HUES48 (cell line): Measurements from ENCODE around the gene IL15.
"Not testable (repeated sequence)": the region's sequence is repeated elsewhere in the genome, so short reads cannot be mapped to it uniquely, and the experiment has no call there.

Experiments used
- H3K27ac ChIP-seq: one replicate; pipeline ENCODE4 v1.7.0; 2013; ENCODE audit warnings: low read depth, low read length, inconsistent platforms
- H3K27me3 ChIP-seq: 2 replicates; pipeline ENCODE4 v1.6.1; 2013; ENCODE audit warnings: mild to moderate bottlenecking, low read length; ENCODE audit not compliant: control insufficient read depth, insufficient read depth
- H3K36me3 ChIP-seq: 2 replicates; pipeline ENCODE4 v1.6.1; 2013; ENCODE audit warnings: low read length; ENCODE audit not compliant: control insufficient read depth, insufficient read depth
- H3K4me1 ChIP-seq: 2 replicates; pipeline ENCODE4 v1.6.1; 2013; ENCODE audit warnings: mild to moderate bottlenecking, low read length; ENCODE audit not compliant: control insufficient read depth, insufficient read depth
- H3K4me3 ChIP-seq: 2 replicates; pipeline ENCODE4 v1.5.1; 2013; ENCODE audit warnings: mild to moderate bottlenecking, low read depth, low read length
- H3K9ac ChIP-seq: 2 replicates; pipeline ENCODE4 v1.6.1; 2013; ENCODE audit warnings: mild to moderate bottlenecking, low read depth, low read length, moderate library complexity
- H3K9me3 ChIP-seq: 2 replicates; pipeline ENCODE4 v1.6.1; 2013; ENCODE audit warnings: low read length; ENCODE audit not compliant: control insufficient read depth, insufficient read depth

Gene IL15

GRCh38 chr4:141636082-141636770 lies at the start of gene IL15:
TSS of gene IL15 (plus strand) at chr4:141636583. CDS start at chr4:141719465, 82,882 bp downstream.
- no peak within 1 kb of the TSS for H3K27ac ChIP-seq
- H3K4me1 ChIP-seq = peaks cover 27% of the 10 kb centered on the region
- peak within 1 kb of the TSS; percentile 70 for H3K4me3 ChIP-seq
- no peaks in the 10 kb centered on the region for H3K9me3 ChIP-seq
- H3K36me3 ChIP-seq = no peaks in the 10 kb centered on the region
- H3K9ac ChIP-seq = peak within 1 kb of the TSS; percentile 22
- H3K27me3 ChIP-seq = peaks cover 38% of the 10 kb centered on the region

DNA sequence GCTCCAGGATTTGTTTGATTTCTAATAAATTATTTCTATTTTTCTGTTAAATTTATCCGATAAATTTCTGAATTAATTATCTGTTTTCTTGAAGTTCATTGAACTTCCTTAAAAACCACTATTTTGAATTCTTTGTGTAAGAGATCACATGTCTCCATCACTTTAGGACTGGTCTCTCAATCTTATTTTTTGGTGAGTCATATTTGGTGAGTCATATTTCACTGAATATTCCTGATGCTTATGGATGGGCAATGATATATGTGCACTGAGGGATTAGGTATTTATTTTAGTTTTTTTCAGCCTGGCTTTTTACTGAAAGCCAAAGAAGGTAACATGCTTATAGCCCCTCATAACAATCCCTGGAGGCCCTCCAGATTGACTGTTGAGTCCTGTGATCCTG lies 48.5 kb upstream of the IL15 start:
- Histone ChIP-seq H3K27ac (no peak overlapping the region), H3K9ac (no peak overlapping the region), H3K4me3 (no peak overlapping the region), H3K36me3 (no peaks in the 10 kb centered on the region), H3K4me1 (no peaks in the 10 kb centered on the region), H3K27me3 (no peaks in the 10 kb centered on the region), H3K9me3 (no peaks in the 10 kb centered on the region)

DNA sequence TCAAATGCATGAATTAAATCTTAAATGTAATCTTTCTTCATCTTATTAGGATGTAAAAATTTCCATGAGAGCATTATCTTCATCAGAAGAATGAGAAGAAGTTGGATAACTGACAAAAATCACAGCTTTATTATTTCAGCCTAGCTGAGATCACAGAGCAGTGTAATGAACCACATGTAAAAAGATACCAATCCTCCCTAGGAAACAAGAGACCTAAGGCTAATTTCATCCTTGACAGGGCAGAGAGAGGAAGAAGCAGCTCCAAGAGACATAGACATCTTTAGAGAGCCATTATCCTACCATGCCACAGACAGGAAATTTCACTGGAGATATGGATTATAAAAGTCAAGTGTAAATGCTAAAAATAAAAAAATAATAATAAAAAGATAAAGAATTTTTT lies 40.9 kb upstream of the IL15 start:
- H3K9ac ChIP-seq = no peak overlapping the region
- no peaks in the 10 kb centered on the region for H3K27me3 ChIP-seq
- no peaks in the 10 kb centered on the region for H3K4me1 ChIP-seq
- H3K4me3 ChIP-seq = no peak overlapping the region
- H3K36me3 ChIP-seq = no peaks in the 10 kb centered on the region
- no peak overlapping the region for H3K27ac ChIP-seq
- no peaks in the 10 kb centered on the region for H3K9me3 ChIP-seq

- peaks cover 3% of the 10 kb centered on the region; the same call in 1 of the 2 replicates for H3K9me3 ChIP-seq
- no peak overlapping the region for H3K9ac ChIP-seq
- no peaks in the 10 kb centered on the region for H3K36me3 ChIP-seq
- no peaks in the 10 kb centered on the region for H3K27me3 ChIP-seq
- H3K4me3 ChIP-seq = no peak overlapping the region
- no peak overlapping the region for H3K27ac ChIP-seq
- no peaks in the 10 kb centered on the region for H3K4me1 ChIP-seq
These were observed 36.5 kb upstream of the IL15 start for GRCh38 chr4:141599853-141600252.

DNA sequence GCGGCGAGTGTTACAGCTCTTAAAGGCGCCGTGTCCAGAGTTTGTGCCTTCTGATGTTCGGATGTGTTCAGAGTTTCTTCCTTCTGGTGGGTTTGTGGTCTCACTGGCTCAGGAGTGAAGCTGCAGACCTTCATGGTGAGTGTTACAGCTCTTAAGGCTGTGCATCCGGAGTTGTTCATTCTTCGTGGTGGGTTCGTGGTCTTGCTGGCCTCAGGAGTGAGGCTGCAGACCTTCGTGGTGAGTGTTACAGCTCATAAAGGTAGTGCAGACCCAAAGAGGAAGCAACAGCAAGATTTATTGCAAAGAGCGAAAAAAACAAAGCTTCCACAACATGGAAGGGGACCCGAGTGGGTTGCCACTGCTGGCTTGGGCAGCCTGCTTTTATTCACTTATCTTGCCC lies 31.7 kb upstream of the IL15 start:
- H3K36me3 ChIP-seq, H3K27me3 ChIP-seq, H3K4me3 ChIP-seq, H3K9me3 ChIP-seq, H3K9ac ChIP-seq, H3K4me1 ChIP-seq, H3K27ac ChIP-seq: not testable (repeated sequence)

DNA sequence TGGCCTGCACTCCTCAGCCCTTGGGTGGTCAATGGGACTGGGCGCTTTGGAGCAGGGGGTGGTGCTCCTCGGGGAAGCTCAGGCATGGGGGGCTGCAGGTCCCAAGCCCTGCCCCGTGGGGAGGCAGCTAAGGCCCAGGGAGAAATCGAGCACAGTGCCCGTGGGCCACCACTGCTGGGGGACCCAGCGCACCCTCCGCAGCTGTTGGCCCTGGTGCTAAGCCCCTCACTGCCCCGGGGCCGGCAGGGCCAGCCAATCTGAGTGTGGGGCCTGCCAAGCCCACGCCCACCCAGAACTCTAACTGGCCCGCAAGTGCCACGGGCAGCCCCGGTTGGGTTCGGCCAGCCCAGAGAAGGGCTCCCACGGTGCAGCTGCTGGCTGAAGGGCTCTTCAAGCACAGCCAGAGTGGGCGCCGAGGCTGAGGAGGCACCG lies 30.9 kb upstream of the IL15 start:
- Histone ChIP-seq H3K9ac (no peak overlapping the region), H3K4me1 (no peaks in the 10 kb centered on the region), H3K36me3 (no peaks in the 10 kb centered on the region), H3K27ac (no peak overlapping the region), H3K27me3 (no peaks in the 10 kb centered on the region), H3K4me3 (no peak overlapping the region), H3K9me3 (peaks cover 3% of the 10 kb centered on the region; the same call in 1 of the 2 replicates)

- H3K9ac ChIP-seq = no peak overlapping the region
- H3K9me3 ChIP-seq = peaks cover 3% of the 10 kb centered on the region; the same call in 1 of the 2 replicates
- H3K4me3 ChIP-seq = no peak overlapping the region
- H3K27ac ChIP-seq = no peak overlapping the region
- H3K27me3 ChIP-seq = no peaks in the 10 kb centered on the region
- H3K4me1 ChIP-seq = no peaks in the 10 kb centered on the region
- no peaks in the 10 kb centered on the region for H3K36me3 ChIP-seq
These were observed 27.1 kb upstream of the IL15 start for GRCh38 chr4:141609243-141609642.

- Histone ChIP-seq H3K4me3 (no peak overlapping the region), H3K36me3 (no peaks in the 10 kb centered on the region), H3K27me3 (no peaks in the 10 kb centered on the region), H3K27ac (no peak overlapping the region), H3K4me1 (no peaks in the 10 kb centered on the region), H3K9me3 (no peaks in the 10 kb centered on the region), H3K9ac (no peak overlapping the region)
These were observed 26.0 kb upstream of the IL15 start for GRCh38 chr4:141610365-141610764.

DNA sequence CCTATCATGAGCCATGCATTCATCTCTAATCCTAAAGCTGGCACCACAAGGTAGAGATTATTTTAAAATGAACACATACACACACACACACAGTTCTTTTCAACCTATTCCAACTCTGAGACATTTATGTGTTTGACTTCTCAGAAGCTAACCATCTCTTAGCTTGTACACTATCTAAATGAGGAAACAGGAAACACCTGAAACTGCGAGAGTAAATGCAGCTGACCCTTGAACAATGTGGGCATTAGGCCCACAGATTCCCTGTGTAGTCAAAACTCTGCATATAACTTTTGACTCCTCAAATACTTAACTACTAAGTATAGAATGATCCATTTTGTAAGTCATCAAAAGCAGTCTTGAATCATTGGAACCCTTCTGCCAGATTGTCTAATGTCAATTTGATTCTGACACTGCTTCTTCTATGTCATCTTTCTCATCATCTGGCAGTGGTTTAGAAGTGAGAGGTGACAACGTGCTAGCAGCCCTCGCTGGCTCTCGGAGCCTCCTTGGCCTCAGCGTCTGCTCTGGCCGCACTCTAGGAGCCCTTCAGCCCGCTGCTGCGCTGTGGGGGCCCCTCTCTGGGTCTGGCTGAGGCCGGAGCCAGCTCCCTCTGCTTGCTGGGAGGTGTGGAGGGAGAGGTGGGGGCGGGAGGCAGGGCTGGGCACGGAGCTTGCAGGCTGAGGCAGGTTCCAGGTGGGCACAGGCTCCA lies 21.4 kb upstream of the IL15 start:
- H3K9me3 ChIP-seq = no peaks in the 10 kb centered on the region

DNA sequence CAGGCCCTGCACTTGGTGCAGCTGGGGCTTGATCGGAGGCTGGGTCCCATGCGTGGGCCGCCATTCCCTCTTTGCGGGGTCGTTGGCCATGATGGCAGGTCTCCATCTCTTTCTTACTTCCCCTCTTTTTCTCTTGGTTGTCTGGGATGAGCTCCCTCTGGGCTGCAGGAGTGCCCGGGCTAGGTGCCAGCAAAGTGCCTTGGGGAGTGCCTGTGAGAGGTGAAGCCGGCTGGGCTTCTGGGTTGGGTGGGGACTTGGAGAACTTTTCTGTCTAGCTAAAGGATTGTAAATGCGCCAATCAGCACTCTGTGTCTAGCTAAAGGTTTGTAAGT lies 20.8 kb upstream of the IL15 start:
- not testable (repeated sequence) for H3K4me1 ChIP-seq, H3K27ac ChIP-seq, H3K9ac ChIP-seq, H3K4me3 ChIP-seq, H3K27me3 ChIP-seq, H3K9me3 ChIP-seq, H3K36me3 ChIP-seq

More for the DNA sequence above, 21.4 kb upstream of the IL15 start:
- no peak overlapping the region for H3K9ac ChIP-seq
- H3K27me3 ChIP-seq = no peaks in the 10 kb centered on the region
- H3K4me3 ChIP-seq = no peak overlapping the region
- H3K4me1 ChIP-seq = no peaks in the 10 kb centered on the region
- H3K27ac ChIP-seq = no peak overlapping the region
- H3K36me3 ChIP-seq = no peaks in the 10 kb centered on the region

DNA sequence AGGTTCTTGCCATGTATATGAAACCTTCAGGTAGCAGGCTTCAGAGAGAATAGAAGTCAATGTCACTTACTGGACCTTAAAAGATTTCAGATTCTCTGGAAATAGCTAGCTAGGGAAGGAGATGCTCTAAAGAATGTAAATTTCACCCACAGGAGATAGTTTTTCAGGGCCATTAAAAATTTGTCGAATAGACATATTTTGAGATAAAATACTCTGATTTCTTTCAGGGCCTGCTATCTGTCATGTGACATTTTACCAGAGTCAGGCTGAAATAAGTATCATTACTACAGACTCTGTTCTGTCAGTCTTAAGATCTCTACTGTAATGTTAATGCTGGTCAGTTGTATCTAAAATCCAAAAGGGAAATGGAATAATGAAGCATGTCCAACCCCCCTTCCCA lies 15.7 kb upstream of the IL15 start:
- H3K9me3 ChIP-seq = no peaks in the 10 kb centered on the region
- H3K27ac ChIP-seq = no peak overlapping the region
- H3K36me3 ChIP-seq = no peaks in the 10 kb centered on the region
- no peak overlapping the region for H3K9ac ChIP-seq
- H3K4me3 ChIP-seq = no peak overlapping the region
- H3K4me1 ChIP-seq = peaks cover 28% of the 10 kb centered on the region
- H3K27me3 ChIP-seq = no peaks in the 10 kb centered on the region
